Mesodermal cell (in vitro differentiated cells): Measurements from ENCODE around the gene ETS2. TPM values are rescaled to one million over a fixed set of nuclear protein-coding genes. Genes with fewer than 3 reads are reported as not detected.

Source experiments
- H3K27ac ChIP-seq: 2 replicates; pipeline ENCODE4 v1.7.0; 2013; ENCODE audit warnings: mild to moderate bottlenecking, low read depth, low read length, moderate library complexity; ENCODE audit not compliant: severe bottlenecking
- H3K36me3 ChIP-seq: 2 replicates; pipeline ENCODE4 v1.7.1; 2013; ENCODE audit warnings: mild to moderate bottlenecking, low read length, moderate library complexity; ENCODE audit not compliant: control insufficient read depth, insufficient read depth
- H3K4me1 ChIP-seq: one replicate; pipeline ENCODE4 v1.7.1; 2013; ENCODE audit warnings: mild to moderate bottlenecking, low read length; ENCODE audit not compliant: insufficient read depth, control insufficient read depth, poor library complexity, severe bottlenecking
- H3K4me3 ChIP-seq: 2 replicates; pipeline ENCODE4 v1.7.0; 2013; ENCODE audit warnings: low read length, control low read depth, mild to moderate bottlenecking; ENCODE audit not compliant: insufficient read depth, poor library complexity, severe bottlenecking; ENCODE audit errors: extremely low read depth
- H3K9me3 ChIP-seq: 2 replicates; pipeline ENCODE4 v1.7.1; 2013; ENCODE audit warnings: mild to moderate bottlenecking, low read length, moderate library complexity; ENCODE audit not compliant: control insufficient read depth
- WGBS, 2 experiments: methylation state at CpG; one replicate each; pipeline ENCODE4 v1.1.5; 2013; ENCODE audit warnings: missing lambda C conversion rate in 2 of 2; ENCODE audit not compliant: insufficient coverage in 2 of 2; 5-methylcytosine and 5-hydroxymethylcytosine counted together
- polyA plus RNA-seq, 2 experiments: library from polyadenylated mRNA; stranded (reverse); fragments of 50-300 nt; gene quantifications; one replicate each; pipeline ENCODE4 v1.2.3, GENCODE V29; 2013

The ETS2 gene
- 22.4 TPM for polyA plus RNA-seq (2013, experiment 1 of 2)
- 20.2 TPM for polyA plus RNA-seq (2013, experiment 2 of 2)

GRCh38 chr21:38805328-38806152 lies at the start of gene ETS2:
Gene ETS2 (plus strand): TSS chr21:38805929. CDS start chr21:38810035, 4,106 bp downstream.
- Histone ChIP-seq H3K27ac (peak within 1 kb of the TSS; percentile 65), H3K36me3 (peaks cover 14% of the 10 kb centered on the region), H3K9me3 (no peaks in the 10 kb centered on the region), H3K4me3 (peak within 1 kb of the TSS; percentile 79), H3K4me1 (peaks cover 6% of the 10 kb centered on the region)
- 1% methylated on average over 46 to 64 of the region's 76 CpGs for WGBS, 2 experiments

- Histone ChIP-seq H3K4me3 (no peak overlapping the region), H3K4me1 (peaks cover 35% of the 10 kb centered on the region), H3K36me3 (no peaks in the 10 kb centered on the region), H3K27ac (no peak overlapping the region), H3K9me3 (no peaks in the 10 kb centered on the region)
- no CpG with 5 or more reads among the region's 3 CpGs for WGBS, 2 experiments
These were observed 49.0 kb upstream of the ETS2 start for GRCh38 chr21:38756746-38757145.

- WGBS, 2 experiments, result 80 to 93% methylated on average over 5 of the region's 5 CpGs
- H3K4me3 ChIP-seq, result no peak overlapping the region
- H3K9me3 ChIP-seq, result no peaks in the 10 kb centered on the region
- no peaks in the 10 kb centered on the region for H3K36me3 ChIP-seq
- no peak overlapping the region for H3K27ac ChIP-seq
- H3K4me1 ChIP-seq, result peaks cover 37% of the 10 kb centered on the region
These were observed 47.1 kb upstream of the ETS2 start for GRCh38 chr21:38758501-38759214.

GRCh38 chr21:38759413-38759812 lies 46.3 kb upstream of the ETS2 start:
- 90% methylated on average over 5 to 6 of the region's 6 CpGs for WGBS, 2 experiments
- Histone ChIP-seq H3K4me3 (no peak overlapping the region), H3K36me3 (no peaks in the 10 kb centered on the region), H3K4me1 (peaks cover 37% of the 10 kb centered on the region), H3K27ac (no peak overlapping the region), H3K9me3 (no peaks in the 10 kb centered on the region)

- no peaks in the 10 kb centered on the region for H3K36me3 ChIP-seq
- H3K4me1 ChIP-seq, result peaks cover 36% of the 10 kb centered on the region
- H3K9me3 ChIP-seq, result no peaks in the 10 kb centered on the region
- no peak overlapping the region for H3K27ac ChIP-seq
- H3K4me3 ChIP-seq, result no peak overlapping the region
- 80 to 82% methylated on average over 10 of the region's 14 CpGs for WGBS, 2 experiments
These were observed 45.5 kb upstream of the ETS2 start for GRCh38 chr21:38760017-38760761.

- Histone ChIP-seq H3K4me1 (peaks cover 31% of the 10 kb centered on the region), H3K4me3 (no peak overlapping the region), H3K9me3 (peaks cover 2% of the 10 kb centered on the region), H3K27ac (no peak overlapping the region), H3K36me3 (no peaks in the 10 kb centered on the region)
- 80 to 100% methylated on average over 4 to 5 of the region's 7 CpGs for WGBS, 2 experiments
These were observed 45.0 kb upstream of the ETS2 start for GRCh38 chr21:38760762-38761155.

GRCh38 chr21:38761531-38761930 lies 44.2 kb upstream of the ETS2 start:
- 85 to 90% methylated on average over 2 to 3 of the region's 4 CpGs for WGBS, 2 experiments
- Histone ChIP-seq H3K9me3 (peaks cover 6% of the 10 kb centered on the region), H3K4me3 (no peak overlapping the region), H3K27ac (no peak overlapping the region), H3K36me3 (no peaks in the 10 kb centered on the region), H3K4me1 (peaks cover 31% of the 10 kb centered on the region)

- Histone ChIP-seq H3K27ac (no peak overlapping the region), H3K36me3 (no peaks in the 10 kb centered on the region), H3K9me3 (peaks cover 6% of the 10 kb centered on the region), H3K4me3 (no peak overlapping the region), H3K4me1 (peaks cover 26% of the 10 kb centered on the region)
- 94 to 97% methylated on average over 5 to 6 of the region's 6 CpGs for WGBS, 2 experiments
These were observed 40.7 kb upstream of the ETS2 start for GRCh38 chr21:38765056-38765455.

- Histone ChIP-seq H3K4me1 (peaks cover 16% of the 10 kb centered on the region), H3K4me3 (no peak overlapping the region), H3K9me3 (peaks cover 6% of the 10 kb centered on the region), H3K27ac (no peak overlapping the region), H3K36me3 (no peaks in the 10 kb centered on the region)
- 81 to 84% methylated on average over 9 to 10 of the region's 13 CpGs for WGBS, 2 experiments
These were observed 38.6 kb upstream of the ETS2 start for GRCh38 chr21:38766987-38767722.

GRCh38 chr21:38768471-38769063 lies 37.2 kb upstream of the ETS2 start:
- no peak overlapping the region for H3K27ac ChIP-seq
- H3K9me3 ChIP-seq, result peaks cover 6% of the 10 kb centered on the region
- peaks cover 16% of the 10 kb centered on the region for H3K4me1 ChIP-seq
- 85 to 93% methylated on average over 10 of the region's 13 CpGs for WGBS, 2 experiments
- H3K4me3 ChIP-seq, result no peak overlapping the region
- no peaks in the 10 kb centered on the region for H3K36me3 ChIP-seq
